ENCODE results near the gene RPS21. TPM values are rescaled to one million over a fixed set of nuclear protein-coding genes. Genes with fewer than 3 reads are reported as not detected.

RPS21 gene
- total and polyA plus RNA-seq, 4 donors: 278 to 1,588 (median 439) TPM

GRCh38 chr20:62413896-62414481, 27.1 kb downstream of the RPS21 start:
- Histone ChIP-seq H3K27ac (ENCODE audit: low read depth in 1 of 2, low read length in 2 of 2) (no peak overlapping the region), H3K4me3 (ENCODE audit: low read depth in 1 of 3, low read length in 3 of 3) (no peak overlapping the region), H3K36me3 (ENCODE audit: control insufficient read depth in 4 of 4, insufficient read depth in 3 of 4, low read depth in 1 of 4, low read length in 3 of 4) (no peaks in the 10 kb centered on the region), H3K4me1 (ENCODE audit: control insufficient read depth in 4 of 4, insufficient read depth in 4 of 4, low read length in 3 of 4) (peaks cover 0 to 13% (median 2%) of the 10 kb centered on the region in 4 donors), H3K27me3 (ENCODE audit: control insufficient read depth in 4 of 4, insufficient read depth in 4 of 4, low read length in 3 of 4) (no peaks in the 10 kb centered on the region), H3K9ac (ENCODE audit: low read depth in 1 of 2, low read length in 2 of 2) (no peak overlapping the region), H3K9me3 (ENCODE audit: control insufficient read depth in 4 of 4, low read length in 3 of 4) (no peaks in the 10 kb centered on the region)
- DNase-seq (ENCODE audit: low spot score): no peak
- TF ChIP-seq TAF1 (conservative IDR thresholded peaks at IDR 0.05) (no peak), SP1 (IDR thresholded peaks at IDR 0.05) (no peak), HNF4A (conservative IDR thresholded peaks at IDR 0.05) (no peak), CTCF (IDR thresholded peaks at IDR 0.05; ENCODE audit: low read depth, low read length, missing input control) (no peak), EGR1 (IDR thresholded peaks at IDR 0.05; ENCODE audit: low read depth in 2 of 2) (no peak), NR2F2 (IDR thresholded peaks at IDR 0.05) (no peak), RXRA (IDR thresholded peaks at IDR 0.05) (no peak), RAD21 (IDR thresholded peaks at IDR 0.05) (no peak), GABPA (IDR thresholded peaks at IDR 0.05 in 1 of 2, conservative IDR thresholded peaks at IDR 0.05 in 1 of 2) (no peak)
- 83% methylated on average over 22 of the region's 22 CpGs for WGBS

GRCh38 chr20:62415354-62416111, 28.6 kb downstream of the RPS21 start:
- 80% methylated on average over 24 of the region's 24 CpGs for WGBS
- no peak for TF ChIP-seq RAD21 (IDR thresholded peaks at IDR 0.05)
- Histone ChIP-seq H3K9me3 (ENCODE audit: control insufficient read depth in 4 of 4, low read length in 3 of 4) (no peaks in the 10 kb centered on the region), H3K27ac (ENCODE audit: low read depth in 1 of 2, low read length in 2 of 2) (no peak overlapping the region), H3K27me3 (ENCODE audit: control insufficient read depth in 4 of 4, insufficient read depth in 4 of 4, low read length in 3 of 4) (no peaks in the 10 kb centered on the region), H3K9ac (ENCODE audit: low read depth in 1 of 2, low read length in 2 of 2) (no peak overlapping the region), H3K36me3 (ENCODE audit: control insufficient read depth in 4 of 4, insufficient read depth in 3 of 4, low read depth in 1 of 4, low read length in 3 of 4) (no peaks in the 10 kb centered on the region), H3K4me3 (ENCODE audit: low read depth in 1 of 3, low read length in 3 of 3) (no peak overlapping the region), H3K4me1 (ENCODE audit: control insufficient read depth in 4 of 4, insufficient read depth in 4 of 4, low read length in 3 of 4) (peaks cover 0 to 3% (median 0%) of the 10 kb centered on the region in 4 donors)
- no peak for DNase-seq (ENCODE audit: low spot score)

GRCh38 chr20:62416651-62417637, 30.0 kb downstream of the RPS21 start:
- H3K36me3 ChIP-seq (ENCODE audit: control insufficient read depth in 4 of 4, insufficient read depth in 3 of 4, low read depth in 1 of 4, low read length in 3 of 4): no peaks in the 10 kb centered on the region

More at GRCh38 chr20:62416651-62417637, 30.0 kb downstream of the RPS21 start:
- H3K4me3 ChIP-seq (ENCODE audit: low read depth in 1 of 3, low read length in 3 of 3): no peak overlapping the region
- H3K9ac ChIP-seq (ENCODE audit: low read depth in 1 of 2, low read length in 2 of 2): no peak overlapping the region
- DNase-seq (ENCODE audit: low spot score): no peak
- no peaks in the 10 kb centered on the region for H3K27me3 ChIP-seq (ENCODE audit: control insufficient read depth in 4 of 4, insufficient read depth in 4 of 4, low read length in 3 of 4)
- peaks cover 0 to 3% (median 0%) of the 10 kb centered on the region in 4 donors for H3K4me1 ChIP-seq (ENCODE audit: control insufficient read depth in 4 of 4, insufficient read depth in 4 of 4, low read length in 3 of 4)
- WGBS: 82% methylated on average over 43 of the region's 43 CpGs
- H3K27ac ChIP-seq (ENCODE audit: low read depth in 1 of 2, low read length in 2 of 2): no peak overlapping the region
- no peaks in the 10 kb centered on the region for H3K9me3 ChIP-seq (ENCODE audit: control insufficient read depth in 4 of 4, low read length in 3 of 4)
- TF ChIP-seq CTCF (IDR thresholded peaks at IDR 0.05; ENCODE audit: low read depth, low read length, missing input control) (no peak), EGR1 (IDR thresholded peaks at IDR 0.05; ENCODE audit: low read depth in 2 of 2) (no peak)

All from liver (tissue), 9 donors.